KG1 (cell line): ENCODE measurements around the gene ARL8A.
"Not testable (repeated sequence)": the region's sequence is repeated elsewhere in the genome, so short reads cannot be mapped to it uniquely, and the experiment has no call there.

Source experiments
- DNase-seq: peaks from one replicate; lab custom pipeline; 2025; lab: John Stamatoyannopoulos, UW

Gene ARL8A

DNA sequence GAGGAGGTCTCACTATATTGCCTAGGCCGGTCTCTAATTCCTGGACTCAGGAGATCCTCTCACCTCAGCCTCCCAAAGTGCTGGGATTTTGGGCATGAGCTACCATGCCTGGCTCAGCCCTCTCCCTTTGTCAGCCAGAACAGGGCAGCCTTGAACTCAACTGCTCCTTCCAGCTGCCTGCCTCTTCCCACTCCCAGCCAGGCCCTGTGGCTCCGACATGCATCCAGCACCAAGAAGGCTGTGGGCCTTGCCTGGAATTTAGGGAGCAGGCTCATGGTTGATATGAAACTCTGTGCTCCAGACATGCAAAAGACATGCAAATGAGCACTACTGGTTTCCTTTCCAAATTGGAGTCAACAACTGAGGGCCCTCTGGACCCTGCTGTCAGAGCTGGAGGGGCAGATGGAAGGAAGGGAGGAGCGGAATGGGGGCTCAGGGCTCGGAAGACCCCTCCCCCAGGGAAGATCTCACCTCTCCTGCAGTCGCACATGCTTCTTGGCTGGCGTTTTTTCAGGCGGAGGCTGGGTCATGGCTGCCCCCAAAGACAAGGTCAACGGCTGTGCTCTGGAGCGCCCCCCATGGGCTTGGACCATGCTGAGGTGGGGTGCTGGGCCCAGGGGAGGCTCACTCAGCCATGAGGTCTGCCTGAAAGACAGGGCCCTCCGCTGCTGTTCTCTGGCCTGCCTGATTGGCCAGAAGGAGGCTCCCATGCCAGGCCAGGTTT lies 14.4 kb upstream of the ARL8A start:
- no peak for DNase-seq

DNA sequence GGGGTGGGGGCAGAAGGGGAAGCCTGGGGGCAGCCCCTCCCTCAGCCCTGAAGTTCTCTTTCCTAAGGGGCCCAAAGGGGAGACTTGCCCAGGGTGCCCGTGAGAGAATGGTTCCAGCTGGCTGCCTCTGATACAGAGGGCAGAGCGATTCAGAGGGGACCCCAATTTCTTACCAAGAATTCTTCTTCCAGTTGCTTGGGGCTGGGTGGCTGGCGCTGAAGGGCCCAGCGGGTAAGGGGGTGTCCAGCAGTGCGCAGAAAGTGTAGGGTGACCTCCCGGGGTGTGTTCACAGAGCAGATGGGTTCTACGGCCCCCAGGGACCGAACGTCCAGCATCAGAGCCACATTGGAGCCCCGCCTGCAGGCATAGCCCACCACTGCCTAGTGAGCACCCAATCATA lies 13.4 kb upstream of the ARL8A start:
- DNase-seq = no peak

DNA sequence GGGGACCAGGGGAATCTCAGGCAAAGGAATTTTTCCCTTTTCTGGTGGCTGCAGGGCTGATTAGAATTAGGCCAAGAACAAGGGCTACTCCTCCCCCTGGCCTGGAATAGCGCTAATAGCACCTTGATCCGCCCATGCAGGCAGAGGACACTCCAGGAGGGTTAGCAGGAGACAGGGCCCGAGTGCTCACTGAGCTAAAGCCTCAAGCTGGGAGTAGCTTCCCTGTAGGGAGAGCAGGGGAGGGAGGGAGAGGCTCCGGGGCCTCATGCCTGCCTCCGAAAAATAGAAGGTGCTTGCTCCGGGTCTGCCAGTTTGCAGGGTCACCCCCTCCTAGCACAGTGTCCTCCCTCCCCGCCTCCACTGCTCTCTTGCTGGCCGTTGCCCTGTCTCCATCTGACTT lies 12.1 kb upstream of the ARL8A start:
- no peak for DNase-seq

DNA sequence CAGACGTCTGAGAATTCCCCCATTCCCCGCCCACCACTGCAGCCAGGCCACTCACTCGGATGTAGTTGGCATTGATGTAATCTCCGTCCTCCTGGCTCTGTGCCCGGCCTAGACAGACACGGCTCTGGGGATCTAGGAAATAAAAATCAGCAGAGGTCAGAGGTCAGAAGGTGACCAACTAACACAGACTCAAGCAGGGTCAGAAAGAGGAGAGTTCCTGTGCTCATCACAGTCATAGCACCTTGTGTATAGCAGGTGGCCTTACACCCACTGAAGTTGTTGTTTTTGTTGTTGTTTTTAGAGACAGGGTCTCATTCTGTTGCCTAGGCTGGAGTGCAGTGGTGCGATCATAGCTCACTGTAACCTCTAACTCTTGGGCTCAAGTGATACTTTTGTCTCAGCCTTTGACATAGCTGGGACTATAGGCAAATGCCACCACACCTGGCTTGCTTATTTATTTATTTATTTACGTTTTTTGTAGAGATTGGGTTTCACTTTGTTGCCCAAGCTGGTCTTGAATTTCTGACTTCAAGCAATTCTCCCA lies 11.0 kb upstream of the ARL8A start:
- DNase-seq = no peak

DNA sequence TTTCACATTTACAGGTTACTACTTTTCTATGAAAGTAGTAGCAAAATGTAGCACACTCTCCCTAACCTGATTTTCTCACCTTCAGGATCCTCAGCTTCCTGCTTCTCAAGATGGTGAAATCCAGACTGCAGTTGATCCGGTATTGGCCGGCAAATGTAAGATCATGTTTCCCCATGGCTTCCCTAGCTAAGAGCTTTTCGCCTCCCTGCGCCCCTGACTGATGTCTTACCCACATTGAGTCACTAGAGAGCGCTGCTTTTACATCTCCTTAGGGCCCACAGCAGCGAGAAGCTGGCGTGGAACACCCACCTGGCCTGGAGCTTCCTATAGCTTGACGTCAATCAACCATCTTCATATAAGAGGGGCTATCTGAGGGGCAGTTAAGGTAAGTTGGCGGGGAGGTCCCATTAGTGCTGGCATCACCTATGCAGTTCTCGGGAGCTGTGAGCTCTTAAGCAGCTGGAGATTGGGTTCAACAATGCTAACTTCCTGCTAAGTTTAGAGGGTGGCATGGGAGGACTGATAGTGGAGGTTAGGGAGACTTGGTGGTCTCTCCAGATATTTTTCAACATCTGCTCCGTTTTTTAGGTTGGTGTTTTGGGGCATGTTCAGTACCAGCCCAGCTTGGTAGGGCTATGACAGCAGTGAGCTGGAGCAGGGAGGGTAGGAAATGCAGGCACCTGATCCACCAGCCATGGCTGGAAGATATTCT lies 10.4 kb upstream of the ARL8A start:
- no peak for DNase-seq

DNA sequence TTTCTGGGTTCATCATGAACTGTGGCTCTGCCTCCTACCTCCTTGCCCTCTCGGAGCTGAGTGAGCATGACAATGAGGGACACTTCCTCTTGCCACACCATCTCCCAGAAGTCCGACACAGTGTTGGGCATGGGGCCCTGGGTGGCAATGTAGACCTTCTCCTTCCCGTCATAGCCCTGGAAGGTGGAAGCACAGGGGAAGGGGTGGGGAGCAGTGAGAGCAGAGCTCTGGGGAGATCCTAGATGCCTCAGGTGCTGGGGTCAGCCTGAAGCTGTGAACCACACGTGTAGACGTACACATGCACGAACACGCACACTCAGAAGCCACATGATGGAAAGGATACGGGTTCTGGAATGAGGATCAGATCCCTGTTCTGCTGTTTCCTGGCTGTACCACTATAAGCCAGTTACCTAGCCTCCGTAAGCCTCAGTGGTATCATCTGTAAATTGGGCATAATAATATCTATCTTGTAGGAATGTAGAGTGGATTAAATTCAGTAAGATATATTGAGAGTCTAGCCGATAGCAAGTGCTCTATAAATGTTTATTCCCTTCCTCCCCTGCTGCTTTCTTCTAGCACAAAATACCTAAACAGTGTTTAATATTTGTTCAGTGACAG lies 9.7 kb upstream of the ARL8A start:
- DNase-seq = no peak

DNA sequence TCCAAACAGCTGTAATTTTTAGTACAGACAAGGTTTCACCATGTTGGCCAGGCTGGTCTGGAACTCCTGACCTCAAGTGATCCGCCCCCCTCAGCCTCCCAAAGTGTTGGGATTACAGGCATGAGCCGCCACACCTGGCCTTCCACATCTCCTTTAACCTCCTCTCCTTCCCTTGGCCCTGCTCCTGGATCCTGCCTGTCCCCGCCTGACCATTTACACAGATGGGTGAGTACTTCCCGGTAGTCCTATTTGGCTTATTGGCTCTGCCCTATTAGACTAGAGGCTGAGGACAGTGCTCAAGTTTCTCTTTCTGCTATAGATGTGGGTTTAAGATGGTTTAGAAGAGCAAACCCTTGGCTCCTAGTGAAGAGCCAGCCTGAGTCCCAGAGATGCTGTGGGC lies 8.7 kb upstream of the ARL8A start:
- no peak for DNase-seq

DNA sequence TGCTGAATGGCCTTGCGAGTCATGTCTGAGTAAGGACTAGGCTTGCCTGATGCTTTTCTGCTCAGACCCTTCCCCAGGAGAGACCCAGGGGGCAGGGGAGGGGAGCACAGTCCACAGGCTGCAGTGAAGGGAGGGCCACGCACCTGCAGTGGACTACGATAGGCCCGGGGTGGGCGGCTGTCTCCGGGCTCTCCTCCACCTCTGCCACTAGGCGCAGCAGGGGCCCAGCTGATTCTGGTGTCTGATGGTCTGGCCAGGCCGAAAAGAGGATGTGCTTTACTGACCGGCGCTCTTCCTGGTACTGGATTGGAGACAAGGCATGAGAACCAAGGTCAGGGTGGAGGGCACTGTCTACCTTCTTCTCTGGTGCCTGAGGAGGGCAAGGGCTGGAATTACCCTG lies 7.9 kb upstream of the ARL8A start:
- DNase-seq = no peak

DNA sequence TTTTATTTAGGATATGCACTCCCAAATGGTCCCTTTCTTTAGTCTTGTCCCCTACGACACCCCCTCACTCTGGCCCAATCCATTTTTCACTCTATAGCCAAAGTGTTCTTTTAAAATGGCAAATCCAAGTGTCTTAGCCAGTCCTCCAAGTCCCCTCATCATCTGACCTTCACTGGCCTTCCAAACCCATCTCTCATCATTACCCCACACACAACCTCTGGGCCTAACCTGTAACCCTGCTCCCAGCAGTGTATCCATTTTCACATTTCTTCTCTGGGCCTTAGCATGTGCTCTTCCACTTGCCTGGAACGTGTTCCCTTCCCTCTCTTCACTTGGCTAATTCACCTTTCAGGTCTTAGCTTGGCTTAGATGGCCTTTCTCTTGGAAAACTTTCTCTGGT lies 6.5 kb upstream of the ARL8A start:
- no peak for DNase-seq

DNA sequence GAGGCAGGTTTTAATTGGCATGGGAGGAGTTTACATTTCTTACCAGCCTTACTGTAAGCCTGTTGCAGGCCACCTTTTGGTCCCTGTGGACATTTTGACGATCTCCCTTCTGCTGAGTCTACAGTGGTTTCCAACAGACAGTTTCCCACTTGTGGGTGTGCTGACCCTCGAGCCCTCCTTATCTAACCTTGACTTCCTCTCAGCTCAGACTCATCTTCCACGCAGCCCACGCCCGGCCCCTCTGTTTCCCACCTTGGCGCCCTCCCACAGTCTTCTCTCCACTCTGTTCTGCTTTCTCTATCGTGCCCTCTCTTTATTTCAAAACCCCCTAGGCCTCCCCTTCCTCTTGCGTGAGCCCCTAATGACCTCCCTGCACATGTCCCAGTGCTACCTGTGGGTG lies 6.1 kb upstream of the ARL8A start:
- DNase-seq = no peak

DNA sequence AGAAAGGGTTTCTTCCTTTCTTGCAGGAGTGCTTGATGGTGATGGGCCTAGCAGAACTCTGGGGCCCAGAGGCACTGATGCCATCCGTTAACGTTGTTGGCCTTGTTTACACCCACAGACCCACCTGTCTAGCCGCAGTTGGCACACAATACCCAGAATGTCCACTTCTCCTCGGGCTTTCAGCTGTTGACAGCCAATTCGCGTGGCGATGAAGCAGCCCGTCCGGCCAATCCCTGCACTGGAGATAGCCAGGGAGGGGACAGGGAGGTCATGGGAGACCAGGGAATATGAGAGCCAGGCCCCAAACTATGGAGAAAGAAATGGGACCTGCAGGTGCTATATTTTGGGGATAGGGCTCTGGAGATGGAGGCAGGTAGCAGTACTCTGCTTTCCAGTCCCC lies 5.7 kb upstream of the ARL8A start:
- DNase-seq = no peak

DNA sequence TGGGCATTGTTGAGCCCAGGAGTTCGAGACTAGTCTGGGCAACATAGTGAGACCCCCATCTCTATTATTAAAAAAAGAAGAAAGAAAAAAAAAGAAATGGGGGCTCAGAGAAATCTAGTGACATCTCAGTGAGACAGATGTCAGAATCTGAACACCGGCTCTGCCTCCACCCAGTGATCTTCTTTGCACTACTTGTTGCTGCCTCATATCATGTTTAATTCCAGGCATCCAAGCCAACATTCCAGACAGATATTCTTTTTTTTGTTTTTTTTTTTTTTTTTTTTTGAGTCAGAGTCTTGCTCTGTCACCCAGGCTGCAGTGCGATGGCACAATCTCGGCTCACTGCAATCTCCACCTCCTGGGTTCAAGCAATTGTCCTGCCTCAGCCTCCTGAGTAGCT lies 5.0 kb upstream of the ARL8A start:
- no peak for DNase-seq

DNA sequence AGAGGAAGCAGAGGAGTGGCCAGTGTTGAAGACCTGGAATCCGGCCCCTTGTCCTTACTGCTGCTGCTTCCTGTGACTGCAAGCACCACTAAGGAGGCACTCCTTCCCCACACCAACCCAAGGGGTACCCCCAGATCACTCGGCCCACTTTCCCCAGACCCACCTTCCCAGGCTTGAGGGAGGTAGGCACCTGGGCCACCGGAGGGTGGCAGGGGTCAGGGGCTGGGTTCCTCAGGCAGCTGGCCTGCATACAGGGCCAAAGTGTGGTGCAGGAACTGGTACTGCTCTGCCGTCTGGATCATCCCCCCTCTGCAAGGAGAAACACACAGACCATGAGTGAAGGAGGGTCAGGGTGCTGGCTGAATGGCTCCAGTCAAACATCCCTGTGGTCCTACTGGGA lies 3.9 kb upstream of the ARL8A start:
- no peak for DNase-seq

DNA sequence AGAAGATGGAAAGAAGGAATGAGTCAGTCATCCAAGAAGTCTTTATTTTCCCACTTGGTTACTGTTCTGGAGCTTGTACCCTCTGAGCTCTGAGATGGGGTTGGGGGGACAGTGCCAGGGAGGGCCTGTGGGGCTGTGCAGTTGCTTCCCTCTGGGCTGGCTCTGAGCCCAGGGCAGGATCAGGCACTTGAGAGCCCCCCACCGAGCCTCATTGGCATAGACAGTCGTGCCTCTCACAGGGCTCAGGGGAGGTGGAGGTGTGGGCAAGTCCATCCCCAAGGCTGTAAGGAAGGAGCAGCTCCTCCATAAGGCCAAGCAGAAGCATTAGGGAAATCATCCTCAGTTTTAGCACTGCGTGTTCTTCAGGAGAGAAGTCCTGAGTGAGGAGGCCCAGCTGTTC lies 2.5 kb upstream of the ARL8A start:
- no peak for DNase-seq

DNA sequence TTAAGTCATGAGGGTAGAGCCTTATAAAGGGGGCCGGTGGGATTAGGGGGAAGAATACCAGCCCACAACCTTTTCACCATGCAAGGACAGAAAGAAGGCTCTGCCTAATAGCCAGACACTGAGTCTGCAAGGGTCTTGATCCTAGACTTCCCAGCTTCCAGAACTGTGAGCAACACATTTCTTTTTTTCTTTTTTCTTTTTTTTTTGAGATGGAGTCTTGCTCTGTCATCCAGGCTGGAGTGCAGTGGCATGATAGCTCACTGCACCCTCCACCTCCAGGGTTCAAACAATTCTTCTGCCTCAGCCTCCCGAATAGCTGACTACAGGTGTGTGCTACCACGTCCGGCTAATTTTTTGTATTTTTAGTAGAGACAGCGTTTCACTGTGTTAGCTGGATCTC lies 1.7 kb upstream of the ARL8A start:
- no peak for DNase-seq

DNA sequence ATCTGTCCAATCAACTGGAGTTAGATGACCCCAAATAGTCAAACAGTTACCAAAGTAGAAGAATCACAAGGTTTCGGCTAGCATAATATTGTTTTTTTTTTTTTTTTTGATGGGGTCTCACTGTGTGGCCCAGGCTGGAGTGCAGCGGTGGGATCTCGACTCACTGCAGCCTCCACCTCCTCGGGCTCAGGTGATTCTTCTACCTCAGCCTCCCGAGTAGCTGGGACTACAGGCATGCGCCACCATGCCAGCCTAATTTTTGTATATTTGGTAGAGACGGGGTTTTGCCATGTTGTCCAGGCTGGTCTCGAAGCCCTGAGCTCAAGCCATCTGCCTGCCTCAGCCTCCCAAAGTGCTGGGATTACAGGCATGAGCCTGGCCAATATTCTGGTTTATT lies 1.2 kb upstream of the ARL8A start:
- DNase-seq = not testable (repeated sequence)

DNA sequence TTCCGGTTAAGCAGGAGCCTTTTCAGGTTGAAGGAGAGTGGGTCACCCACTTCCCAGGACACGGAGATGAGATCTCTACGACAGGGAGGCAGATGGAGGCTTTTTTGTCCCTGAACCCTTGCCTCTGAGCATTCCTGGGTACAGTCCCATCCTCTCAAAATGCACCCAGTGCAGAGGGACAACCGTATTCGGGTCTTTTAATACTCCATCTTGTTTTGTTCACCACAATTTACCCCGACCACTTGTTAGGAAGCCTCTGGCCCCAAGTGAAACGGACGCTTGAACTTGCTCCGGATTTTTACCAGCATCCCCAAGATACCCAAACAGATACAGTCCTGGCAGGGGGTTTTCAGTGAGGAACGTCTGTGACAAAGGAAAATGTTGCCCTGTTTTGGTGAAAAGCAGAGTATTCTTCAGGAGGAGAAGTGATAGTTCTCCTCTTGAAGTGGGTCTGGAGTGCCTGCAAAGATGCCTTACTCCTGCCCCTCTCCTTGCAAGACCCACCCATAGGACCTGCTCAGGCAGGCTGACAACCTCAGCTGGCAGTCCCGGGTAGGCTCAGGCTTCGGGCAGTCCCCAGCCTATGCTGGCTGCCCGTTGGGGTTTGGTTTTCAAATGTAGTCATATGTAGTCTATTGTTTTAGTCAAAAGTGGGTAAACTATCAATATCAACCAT lies 669 bp upstream of the ARL8A start:
- DNase-seq = peak; percentile 76

DNA sequence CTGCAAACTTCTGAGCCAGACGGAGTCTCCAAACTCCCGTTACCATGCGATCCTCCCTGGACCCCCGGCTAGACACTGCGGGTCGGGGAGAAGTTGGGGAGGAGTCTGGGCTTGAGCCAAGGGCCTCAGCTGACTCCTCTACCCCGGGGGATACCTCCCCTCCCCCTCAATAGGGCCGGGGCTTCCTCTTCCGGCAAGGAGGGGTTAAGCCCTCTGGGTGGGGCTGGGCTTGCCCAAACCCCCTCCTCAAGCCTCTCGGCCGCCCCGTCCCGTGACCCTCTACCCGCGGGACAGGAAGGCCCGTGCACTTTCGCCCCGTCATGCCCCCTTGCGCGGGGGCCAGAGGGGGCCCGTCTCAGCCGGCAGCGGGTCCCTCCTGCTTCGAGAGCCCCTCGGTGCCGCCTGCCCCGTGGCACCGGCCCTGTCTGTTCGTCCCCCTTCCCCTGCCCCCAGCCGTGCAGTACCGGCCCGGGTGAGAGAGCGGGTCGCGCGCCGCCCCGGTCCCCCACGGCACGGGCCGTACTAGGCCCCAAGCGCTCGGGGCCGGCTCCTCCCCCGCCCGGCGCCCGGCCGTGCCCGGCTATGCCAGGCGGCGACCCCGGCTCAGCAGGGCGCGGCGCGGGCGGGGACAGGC lies 652 bp downstream of the ARL8A start:
- peak; percentile 88 for DNase-seq

DNA sequence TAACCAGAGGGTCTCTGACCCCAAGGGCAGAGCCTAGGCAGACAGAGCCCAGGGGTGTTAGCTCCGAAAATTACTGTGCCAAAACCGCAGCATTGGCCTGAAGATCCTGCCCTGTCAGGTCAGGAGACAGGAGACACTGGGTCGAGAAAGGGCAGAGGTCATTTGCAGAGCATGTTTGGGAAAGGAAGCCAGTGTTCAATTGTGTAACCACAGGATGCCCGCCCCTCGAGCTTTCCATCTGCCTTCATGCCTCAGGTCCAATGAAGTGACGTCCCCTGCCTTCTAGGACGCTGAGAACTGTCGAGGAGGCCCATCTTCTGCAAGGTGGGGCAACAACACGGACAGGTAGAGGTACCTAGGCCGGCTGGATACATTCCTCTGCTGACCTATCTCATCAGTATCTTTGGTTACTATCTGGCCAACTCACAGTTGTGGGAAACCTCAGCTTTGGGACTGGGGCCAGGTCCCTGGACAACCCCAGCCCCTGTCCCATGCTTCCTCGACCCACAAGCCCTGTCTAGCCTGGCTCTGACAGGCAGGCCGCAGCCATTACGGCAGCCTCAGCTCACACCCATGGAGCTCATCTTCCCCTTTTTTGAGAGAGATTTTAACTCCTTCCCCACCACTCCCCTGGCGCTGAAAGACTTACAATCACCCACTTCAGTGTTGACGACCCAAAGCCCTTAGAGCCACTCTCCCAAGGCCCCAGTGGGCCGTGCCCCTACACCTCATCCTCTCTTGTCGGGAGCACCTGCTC lies 1.3 kb downstream of the ARL8A start:
- peak; percentile 88 for DNase-seq

DNA sequence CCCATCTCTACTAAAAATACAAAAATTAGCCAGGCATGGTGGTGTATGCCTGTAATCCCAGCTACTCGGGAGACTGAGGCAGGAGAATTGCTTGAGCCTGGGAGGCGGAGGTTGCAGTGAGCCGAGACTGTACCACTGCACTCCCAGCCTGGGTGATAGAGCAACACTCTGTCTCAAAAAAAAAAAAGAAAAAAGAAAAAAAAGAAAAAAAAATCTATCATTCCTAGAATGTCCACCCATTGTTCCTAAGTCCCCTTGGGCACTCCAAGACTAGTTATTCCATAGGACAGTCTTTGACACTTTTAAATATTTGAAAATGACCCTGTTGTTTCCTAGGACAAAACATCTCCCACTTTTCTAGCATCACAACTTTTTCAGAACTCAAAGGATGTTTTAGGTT lies 3.1 kb downstream of the ARL8A start:
- DNase-seq = not testable (repeated sequence)

DNA sequence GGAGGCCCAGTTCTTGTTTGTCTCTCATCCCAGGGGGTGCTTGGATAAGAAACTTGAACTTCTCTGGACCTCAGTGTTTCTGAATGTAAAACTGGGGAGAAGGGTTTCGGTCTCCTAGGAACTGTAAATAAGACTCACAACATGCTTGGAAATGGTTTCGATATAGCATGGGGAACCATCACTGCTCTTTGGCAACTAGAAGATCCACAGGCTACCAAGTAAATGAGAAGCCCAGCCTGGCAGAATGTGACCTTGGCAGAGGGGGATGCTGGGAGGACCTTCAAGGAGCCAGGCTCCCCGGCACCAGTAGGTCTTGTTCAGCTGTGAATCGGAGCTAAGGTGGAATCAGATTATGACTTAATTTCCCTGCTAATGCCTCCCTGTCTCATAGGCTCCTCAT lies 3.7 kb downstream of the ARL8A start:
- DNase-seq = no peak
